ENCODE measurements around the gene ASIC2. TPM values are rescaled to one million over a fixed set of nuclear protein-coding genes. Genes with fewer than 3 reads are reported as not detected.

ASIC2 gene
- total RNA-seq, 1 experiment from 2014 or later, result 0.74 TPM

DNA sequence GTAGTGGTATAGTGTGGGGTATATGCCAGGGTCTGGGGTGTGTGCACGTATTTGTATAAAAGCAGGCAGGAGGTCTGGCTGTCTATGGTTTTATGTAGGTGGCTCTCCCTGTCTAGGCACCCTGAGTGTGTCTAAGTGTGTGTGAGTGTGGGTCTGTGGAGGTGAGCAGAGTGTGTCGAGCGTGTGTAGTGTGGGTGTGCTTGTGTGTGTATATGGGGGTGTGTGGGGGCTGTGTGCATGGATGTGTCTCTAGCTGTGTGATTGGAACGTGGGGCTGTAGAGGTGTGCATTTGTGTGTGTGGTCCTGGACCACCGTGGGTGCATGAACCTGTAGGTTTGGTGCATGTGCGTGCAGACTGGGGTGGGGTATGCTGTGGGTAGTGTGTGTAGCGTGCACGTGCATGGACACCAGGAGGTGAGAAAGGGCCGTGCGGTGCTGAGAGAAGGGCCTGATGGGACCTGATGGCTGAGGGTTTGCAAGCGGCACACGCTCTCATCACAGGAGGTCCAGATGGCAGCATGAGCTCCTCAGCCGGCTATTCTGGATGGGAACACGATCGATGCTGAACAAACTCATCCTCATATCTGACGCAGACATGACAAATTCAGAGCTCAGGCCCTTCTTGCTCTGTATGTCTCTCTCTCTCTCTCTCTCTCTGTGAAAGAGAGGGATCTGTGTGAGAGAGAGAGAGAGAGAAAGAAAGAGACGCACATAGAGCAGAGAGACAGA is 273.8 kb downstream of the ASIC2 start:
- Histone ChIP-seq H4K91ac (ENCODE audit: insufficient read length, low read depth, low read length) (no peak overlapping the region), H3K79me1 (ENCODE audit: insufficient read depth, low read depth, low read length, poor library complexity, severe bottlenecking) (no peaks in the 10 kb centered on the region), H3K4me2 (ENCODE audit: insufficient read depth, insufficient read length, low read length) (no peak overlapping the region), H3T11ph (ENCODE audit: low read length) (no peak overlapping the region), H3K4ac (ENCODE audit: low read depth, low read length) (no peak overlapping the region), H3K56ac (ENCODE audit: insufficient read length, low read depth, low read length) (no peak overlapping the region), H3K79me2 (ENCODE audit: insufficient read depth, low read length) (no peaks in the 10 kb centered on the region), H3K9ac (ENCODE audit: extremely low read depth, insufficient read length, low read length) (no peak overlapping the region), H4K20me1 (ENCODE audit: control insufficient read depth, insufficient read depth, insufficient read length) (no peaks in the 10 kb centered on the region), H3K27ac (ENCODE audit: insufficient read length, low read depth, low read length) (no peak overlapping the region), H2BK5ac (ENCODE audit: insufficient read length, low read length) (no peak overlapping the region), H2AFZ (ENCODE audit: low read length) (no peak overlapping the region), H2BK15ac (ENCODE audit: low read depth, low read length) (no peak overlapping the region), H3K23me2 (ENCODE audit: insufficient read length, low read depth, low read length, poor library complexity, severe bottlenecking) (no peaks in the 10 kb centered on the region), H2BK20ac (ENCODE audit: low read depth, low read length, poor library complexity, severe bottlenecking) (no peak overlapping the region), H2AK5ac (ENCODE audit: insufficient read length, low read length) (no peak overlapping the region), H3K27me3 (ENCODE audit: insufficient read depth, low read length) (no peaks in the 10 kb centered on the region), H2BK12ac (ENCODE audit: insufficient read length, low read depth, low read length) (no peak overlapping the region), H3K18ac (ENCODE audit: insufficient read length, low read depth, low read length) (no peak overlapping the region), H3K14ac (ENCODE audit: insufficient read depth, low read length) (no peak overlapping the region; the same call in 1 of the 2 replicates), H3K9me3 (ENCODE audit: control insufficient read depth, low read depth, low read length) (no peaks in the 10 kb centered on the region), H2BK120ac (ENCODE audit: low read depth, low read length, poor library complexity, severe bottlenecking) (no peak overlapping the region), H3K4me1 (ENCODE audit: insufficient read depth, low read length) (peaks cover 5% of the 10 kb centered on the region; the same call in 1 of the 2 replicates), H4K8ac (replicated peaks; ENCODE audit: insufficient read length, low read depth, low read length) (no peak overlapping the region), H4K5ac (ENCODE audit: insufficient read length, low read depth, low read length) (no peak overlapping the region), H3K23ac (ENCODE audit: insufficient read length, low read depth, low read length) (no peak overlapping the region)
- H3K4me1 Mint-ChIP-seq, result peaks cover 19 to 23% of the 10 kb centered on the region in 2 experiments
- no CpG with 5 or more reads among the region's 17 CpGs for WGBS (ENCODE audit: extremely low coverage, insufficient read length, low lambda C conversion rate)
- DNase-seq, result peak; percentile 21
- no peak overlapping the region for H3K4me3 Mint-ChIP-seq
- no peak overlapping the region; a peak in 3 of 7 replicates for H3K27ac Mint-ChIP-seq
- TF ChIP-seq, protein P1, sequence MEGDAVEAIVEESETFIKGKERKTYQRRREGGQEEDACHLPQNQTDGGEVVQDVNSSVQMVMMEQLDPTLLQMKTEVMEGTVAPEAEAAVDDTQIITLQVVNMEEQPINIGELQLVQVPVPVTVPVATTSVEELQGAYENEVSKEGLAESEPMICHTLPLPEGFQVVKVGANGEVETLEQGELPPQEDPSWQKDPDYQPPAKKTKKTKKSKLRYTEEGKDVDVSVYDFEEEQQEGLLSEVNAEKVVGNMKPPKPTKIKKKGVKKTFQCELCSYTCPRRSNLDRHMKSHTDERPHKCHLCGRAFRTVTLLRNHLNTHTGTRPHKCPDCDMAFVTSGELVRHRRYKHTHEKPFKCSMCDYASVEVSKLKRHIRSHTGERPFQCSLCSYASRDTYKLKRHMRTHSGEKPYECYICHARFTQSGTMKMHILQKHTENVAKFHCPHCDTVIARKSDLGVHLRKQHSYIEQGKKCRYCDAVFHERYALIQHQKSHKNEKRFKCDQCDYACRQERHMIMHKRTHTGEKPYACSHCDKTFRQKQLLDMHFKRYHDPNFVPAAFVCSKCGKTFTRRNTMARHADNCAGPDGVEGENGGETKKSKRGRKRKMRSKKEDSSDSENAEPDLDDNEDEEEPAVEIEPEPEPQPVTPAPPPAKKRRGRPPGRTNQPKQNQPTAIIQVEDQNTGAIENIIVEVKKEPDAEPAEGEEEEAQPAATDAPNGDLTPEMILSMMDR (conservative IDR thresholded peaks at IDR 0.05), result no peak
- no peaks in the 10 kb centered on the region for H3K9me3 Mint-ChIP-seq
- no peaks in the 10 kb centered on the region; a peak in 1 of 7 replicates for H3K36me3 Mint-ChIP-seq (ENCODE audit: insufficient read depth in 1 of 3, low read depth in 3 of 3)
- peaks cover 7% of the 10 kb centered on the region for H3K27me3 Mint-ChIP-seq (ENCODE audit: low read depth)

All from H9 (cell line).